GM15510 (cell line): ENCODE results near the gene LAMB3.

Experiments
- POLR2A ChIP-seq: IDR thresholded peaks from 3 replicates; pipeline ENCODE4 v1.6.1; 2011; ENCODE audit warnings: borderline replicate concordance; ENCODE audit not compliant: insufficient read length; ENCODE audit errors: extremely low read depth

Gene LAMB3

GRCh38 chr1:209672705-209673630 is 20.7 kb upstream of the LAMB3 start:
- no peak for TF ChIP-seq POLR2A

GRCh38 chr1:209670441-209671082 is 18.3 kb upstream of the LAMB3 start:
- no peak for TF ChIP-seq POLR2A

- no peak for TF ChIP-seq POLR2A
Observed at GRCh38 chr1:209667708-209668107, 15.5 kb upstream of the LAMB3 start.

- TF ChIP-seq POLR2A = no peak
Observed at GRCh38 chr1:209667103-209667502, 14.9 kb upstream of the LAMB3 start.

- no peak for TF ChIP-seq POLR2A
Observed at GRCh38 chr1:209662879-209663327, 10.7 kb upstream of the LAMB3 start.

- no peak for TF ChIP-seq POLR2A
Observed at GRCh38 chr1:209661071-209661470, 8.8 kb upstream of the LAMB3 start.

GRCh38 chr1:209659909-209660308 is 7.7 kb upstream of the LAMB3 start:
- no peak for TF ChIP-seq POLR2A

GRCh38 chr1:209657918-209658317 is 5.7 kb upstream of the LAMB3 start:
- no peak for TF ChIP-seq POLR2A

GRCh38 chr1:209657140-209657879 is 5.1 kb upstream of the LAMB3 start:
- TF ChIP-seq POLR2A = no peak

- no peak for TF ChIP-seq POLR2A
Observed at GRCh38 chr1:209655411-209656231, 3.4 kb upstream of the LAMB3 start.

GRCh38 chr1:209653915-209654351 is 1.7 kb upstream of the LAMB3 start:
- TF ChIP-seq POLR2A = no peak

GRCh38 chr1:209652873-209653401 is 712 bp upstream of the LAMB3 start:
- TF ChIP-seq POLR2A = no peak

- no peak for TF ChIP-seq POLR2A
Observed at GRCh38 chr1:209651138-209651587, 1.1 kb downstream of the LAMB3 start.

- TF ChIP-seq POLR2A = no peak
Observed at GRCh38 chr1:209650454-209650853, 1.8 kb downstream of the LAMB3 start.
